Mammary epithelial cell (primary cell): ENCODE measurements around the gene ZFHX3.

Experiments
- EZH2 ChIP-seq: IDR thresholded peaks from 2 replicates; pipeline ENCODE4 v1.6.1; 2012; ENCODE audit warnings: low read length, inconsistent platforms, borderline replicate concordance
- TF ChIP-seq, protein P1 (sequence below), 2 donors: IDR thresholded peaks in 1 of 2; conservative IDR thresholded peaks in 1 of 2; 2 replicates each; pipeline ENCODE4 v1.5.1; 2011 to 2012; ENCODE audit warnings: inconsistent platforms in 2 of 2, low read length in 2 of 2, mild to moderate bottlenecking in 2 of 2, control low read depth in 1 of 2, low read depth in 1 of 2; ENCODE audit not compliant: insufficient read depth in 1 of 2; ENCODE audit errors: extremely low read depth in 1 of 2

DNA sequence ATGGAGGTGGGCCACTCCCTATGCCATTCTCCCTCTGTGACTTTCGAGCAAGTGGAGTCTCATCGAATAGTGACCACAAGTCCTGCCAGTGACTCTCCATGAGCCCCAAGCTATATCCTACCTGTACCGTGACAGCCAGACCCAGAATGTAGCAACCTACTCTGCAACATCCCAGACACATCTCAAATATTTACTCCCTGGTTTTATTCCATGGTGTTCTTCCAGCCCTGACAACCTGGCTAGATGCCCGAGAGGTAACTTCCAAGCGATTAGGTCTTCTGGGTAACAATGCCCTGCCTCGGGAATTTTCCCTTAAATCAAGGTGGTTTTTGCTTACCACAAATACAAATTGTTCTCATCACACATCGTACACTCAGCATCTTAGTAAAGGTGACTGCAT, 211.7 kb downstream of the ZFHX3 start:
- TF ChIP-seq, protein P1, sequence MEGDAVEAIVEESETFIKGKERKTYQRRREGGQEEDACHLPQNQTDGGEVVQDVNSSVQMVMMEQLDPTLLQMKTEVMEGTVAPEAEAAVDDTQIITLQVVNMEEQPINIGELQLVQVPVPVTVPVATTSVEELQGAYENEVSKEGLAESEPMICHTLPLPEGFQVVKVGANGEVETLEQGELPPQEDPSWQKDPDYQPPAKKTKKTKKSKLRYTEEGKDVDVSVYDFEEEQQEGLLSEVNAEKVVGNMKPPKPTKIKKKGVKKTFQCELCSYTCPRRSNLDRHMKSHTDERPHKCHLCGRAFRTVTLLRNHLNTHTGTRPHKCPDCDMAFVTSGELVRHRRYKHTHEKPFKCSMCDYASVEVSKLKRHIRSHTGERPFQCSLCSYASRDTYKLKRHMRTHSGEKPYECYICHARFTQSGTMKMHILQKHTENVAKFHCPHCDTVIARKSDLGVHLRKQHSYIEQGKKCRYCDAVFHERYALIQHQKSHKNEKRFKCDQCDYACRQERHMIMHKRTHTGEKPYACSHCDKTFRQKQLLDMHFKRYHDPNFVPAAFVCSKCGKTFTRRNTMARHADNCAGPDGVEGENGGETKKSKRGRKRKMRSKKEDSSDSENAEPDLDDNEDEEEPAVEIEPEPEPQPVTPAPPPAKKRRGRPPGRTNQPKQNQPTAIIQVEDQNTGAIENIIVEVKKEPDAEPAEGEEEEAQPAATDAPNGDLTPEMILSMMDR (conservative IDR thresholded peaks at IDR 0.05 in 1 of 2, IDR thresholded peaks at IDR 0.05 in 1 of 2; ENCODE audit: extremely low read depth in 1 of 2, insufficient read depth in 1 of 2, low read depth in 1 of 2, low read length in 2 of 2), result no peak
- TF ChIP-seq EZH2, result no peak
